ENCODE results near the gene HSPA4.
"Not testable (repeated sequence)": the region's sequence is repeated elsewhere in the genome, so short reads cannot be mapped to it uniquely, and the experiment has no call there.

The HSPA4 gene

GRCh38 chr5:133051061-133051541 lies 712 bp upstream of the HSPA4 start:
- DNase-seq, result peak in 1 of 2 donors; percentile 20

GRCh38 chr5:133052317-133053175 lies 733 bp downstream of the HSPA4 start:
- DNase-seq, result peak; percentile 70 to 78

GRCh38 chr5:133053448-133053847 lies 1.6 kb downstream of the HSPA4 start:
- DNase-seq, result no peak

DNA sequence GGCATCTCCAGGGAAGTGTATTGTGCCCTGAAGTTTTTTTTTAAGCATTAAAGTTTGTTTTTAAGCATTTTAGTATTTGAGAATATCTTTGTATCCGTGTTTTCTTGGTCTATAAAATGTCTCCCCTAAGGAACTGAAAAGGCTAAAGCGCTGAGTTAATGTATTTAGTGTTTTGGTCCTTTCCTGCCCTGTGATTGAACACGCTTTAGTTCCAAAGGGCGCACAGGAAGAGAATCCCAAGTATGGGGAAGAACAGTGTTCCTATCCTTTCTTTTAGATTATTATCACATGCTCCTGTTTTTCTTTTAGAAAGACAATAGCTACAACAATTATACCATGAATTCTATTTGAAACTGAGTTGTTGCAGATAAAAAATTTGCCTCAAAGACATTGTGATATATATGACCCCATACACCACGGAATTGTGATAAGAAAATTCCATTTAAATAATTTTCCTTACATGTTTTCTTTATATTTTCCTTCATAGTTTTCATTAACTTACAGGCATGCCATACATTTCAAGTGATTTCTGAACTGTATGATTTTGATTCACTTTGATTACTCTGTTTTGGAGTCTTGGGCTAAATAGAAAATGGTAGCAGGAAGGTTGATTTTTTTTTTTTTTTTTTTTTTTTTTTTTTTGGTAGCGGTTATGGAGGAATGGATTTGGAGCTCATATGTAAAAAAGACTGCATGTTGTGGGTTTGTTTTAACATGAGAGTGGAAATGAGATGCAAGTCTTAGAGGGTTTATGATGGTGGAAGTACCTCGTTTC lies 3.1 kb downstream of the HSPA4 start:
- no peak for DNase-seq

- no peak for DNase-seq
Measured at GRCh38 chr5:133056891-133057290, 5.1 kb downstream of the HSPA4 start.

DNA sequence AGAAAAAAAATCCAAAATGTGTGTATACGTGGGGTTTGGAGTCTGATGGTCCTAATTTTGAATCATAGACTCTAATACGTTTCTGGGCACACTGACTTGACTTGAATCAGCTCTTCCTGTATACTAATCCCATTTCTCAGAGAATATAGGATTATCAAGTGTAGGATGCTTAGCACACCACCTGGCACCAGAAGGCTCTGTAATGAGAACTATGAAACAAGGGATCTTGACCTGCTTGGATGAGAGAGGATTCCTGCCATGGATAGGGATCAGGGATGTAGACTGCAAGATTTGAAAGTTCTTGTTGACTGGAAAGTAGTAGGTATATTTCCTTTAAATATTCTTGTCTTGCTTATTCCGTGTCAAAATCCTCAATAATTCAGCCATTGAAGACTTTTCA lies 7.8 kb downstream of the HSPA4 start:
- DNase-seq, result no peak

- DNase-seq, result no peak
Measured at GRCh38 chr5:133062276-133062675, 10.5 kb downstream of the HSPA4 start.

- no peak for DNase-seq
Measured at GRCh38 chr5:133063965-133064364, 12.2 kb downstream of the HSPA4 start.

GRCh38 chr5:133065471-133065870 lies 13.7 kb downstream of the HSPA4 start:
- DNase-seq, result no peak

DNA sequence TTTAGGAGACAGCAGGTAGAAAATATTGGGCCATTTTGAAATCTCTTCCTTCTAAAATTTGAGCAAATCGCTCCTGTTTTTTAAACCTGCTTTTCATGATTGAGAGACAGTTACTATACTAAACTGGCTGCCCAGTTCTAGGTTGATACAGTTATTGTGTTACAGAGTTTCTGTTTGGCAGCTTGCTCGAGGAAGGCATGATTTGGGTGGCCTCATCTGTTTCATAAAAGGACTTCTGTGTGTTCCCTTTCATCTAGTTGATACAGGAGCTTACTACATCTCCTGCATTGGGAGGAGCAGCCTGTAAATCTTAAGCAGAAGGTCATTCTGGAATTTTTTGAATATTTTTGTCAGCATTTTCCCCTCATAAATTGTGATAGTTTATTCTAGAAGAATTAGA lies 14.2 kb downstream of the HSPA4 start:
- DNase-seq, result no peak

DNA sequence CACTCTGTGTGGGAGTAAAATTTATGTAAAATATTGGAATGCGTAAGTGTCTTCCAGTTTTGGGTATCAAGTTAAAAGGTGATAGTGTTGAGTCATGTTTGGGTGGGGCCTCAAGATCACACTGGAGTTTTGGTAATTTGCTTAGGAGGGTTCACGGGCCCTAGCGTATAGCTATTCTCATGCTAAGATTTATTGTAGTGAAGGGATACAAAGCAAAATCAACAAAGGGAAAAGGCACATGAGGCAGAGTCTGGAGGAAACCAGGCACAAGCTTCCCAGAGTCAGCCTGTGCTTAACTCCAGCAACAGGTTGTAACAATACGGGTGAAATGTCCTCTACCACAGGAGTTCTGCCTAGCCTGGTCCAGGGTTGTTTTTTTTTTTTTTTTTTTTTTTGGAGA lies 20.2 kb downstream of the HSPA4 start:
- no peak for DNase-seq

- no peak for DNase-seq
Measured at GRCh38 chr5:133075572-133076536, 24.0 kb downstream of the HSPA4 start.

DNA sequence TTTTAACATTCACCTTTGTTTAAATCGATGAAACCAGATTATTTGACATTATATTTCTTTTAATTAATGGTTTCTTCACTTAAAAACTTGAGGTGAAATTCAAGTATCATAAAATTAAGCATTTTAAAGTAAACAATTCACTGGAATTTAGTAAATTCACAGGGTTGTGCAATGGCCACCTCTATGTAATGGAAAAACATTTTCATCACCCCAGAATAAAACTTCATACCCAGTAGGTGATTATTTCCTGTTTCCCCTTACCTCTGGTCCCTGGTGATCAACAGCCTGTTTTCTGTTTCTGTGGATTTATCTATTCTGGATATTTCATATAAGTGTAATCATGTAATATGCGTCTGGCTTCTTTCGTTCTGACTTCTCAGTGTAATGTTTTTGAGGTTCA lies 27.2 kb downstream of the HSPA4 start:
- no peak for DNase-seq

DNA sequence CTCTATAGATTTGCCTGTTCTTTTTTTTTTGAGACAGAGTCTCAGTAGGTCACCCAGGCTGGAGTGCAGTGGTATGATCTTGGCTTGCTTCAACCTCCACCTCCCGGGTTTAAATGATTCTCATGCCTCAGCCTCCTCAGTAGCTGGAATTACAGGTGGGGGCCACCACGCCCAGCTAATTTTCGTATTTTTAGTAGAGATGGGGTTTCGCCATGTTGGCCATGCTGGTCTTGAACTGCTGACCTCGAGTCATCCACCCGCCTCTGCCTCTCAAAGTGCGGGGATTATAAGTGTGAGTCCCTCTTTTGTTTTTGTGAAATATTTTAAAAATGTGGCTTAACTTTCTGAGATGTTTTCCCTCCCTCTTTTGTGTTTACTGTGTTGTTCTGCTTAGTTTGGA lies 29.2 kb downstream of the HSPA4 start:
- DNase-seq, result no peak

- no peak for DNase-seq
Measured at GRCh38 chr5:133081703-133082102, 29.9 kb downstream of the HSPA4 start.

DNA sequence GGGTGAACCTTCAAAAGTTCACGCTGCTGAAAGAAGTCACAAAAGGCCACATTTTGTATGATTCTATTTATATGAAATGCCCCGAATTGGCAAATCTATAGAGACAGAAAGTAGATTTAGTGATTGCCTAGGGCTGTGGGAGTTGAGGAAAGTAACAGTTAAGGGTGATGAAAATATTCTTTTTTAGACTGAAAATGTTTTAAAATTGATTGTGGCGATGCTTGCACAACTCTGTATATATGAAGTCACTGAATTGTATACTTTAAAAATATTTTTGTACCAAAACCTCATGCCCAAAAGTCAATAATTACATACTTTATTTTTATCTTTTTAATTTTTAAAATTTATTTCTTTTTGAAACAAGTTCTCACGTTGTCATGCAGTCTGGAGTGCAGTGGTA lies 30.3 kb downstream of the HSPA4 start:
- no peak for DNase-seq

GRCh38 chr5:133083901-133084300 lies 32.1 kb downstream of the HSPA4 start:
- DNase-seq, result no peak

GRCh38 chr5:133085171-133085570 lies 33.4 kb downstream of the HSPA4 start:
- not testable (repeated sequence) for DNase-seq

DNA sequence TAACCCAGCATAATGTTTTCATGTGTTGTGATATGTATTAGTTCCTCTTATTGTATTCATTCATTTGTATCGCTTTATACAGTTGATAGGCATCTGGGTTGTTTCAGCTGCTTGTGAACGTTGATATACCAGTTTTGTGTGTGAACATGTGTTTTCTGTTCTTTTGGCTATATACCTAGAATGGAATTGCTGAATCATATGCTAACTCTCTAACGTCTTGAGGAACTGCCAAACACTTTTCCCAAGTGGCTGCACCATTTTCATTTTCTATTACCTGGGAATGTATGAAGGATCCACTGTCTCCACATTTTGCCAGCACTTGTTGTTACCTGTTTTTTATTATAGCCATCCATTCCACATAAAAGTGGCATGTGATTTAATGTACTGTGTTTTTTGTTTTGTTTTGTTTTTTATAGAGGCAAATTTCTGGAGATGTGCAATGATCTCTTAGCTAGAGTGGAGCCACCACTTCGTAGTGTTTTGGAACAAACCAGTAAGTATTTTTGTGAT lies 34.6 kb downstream of the HSPA4 start:
- DNase-seq, result no peak

- DNase-seq, result no peak
Measured at GRCh38 chr5:133088064-133088463, 36.3 kb downstream of the HSPA4 start.

- DNase-seq, result no peak
Measured at GRCh38 chr5:133091034-133091433, 39.2 kb downstream of the HSPA4 start.

GRCh38 chr5:133106343-133106742 lies 54.5 kb downstream of the HSPA4 start:
- no peak for DNase-seq
